Measurements from ENCODE around the gene LRRC2.
"Not testable (repeated sequence)": the region's sequence is repeated elsewhere in the genome, so short reads cannot be mapped to it uniquely, and the experiment has no call there.

LRRC2 gene

GRCh38 chr3:46527239-46527638, 38.9 kb downstream of the LRRC2 start:
- DNase-seq (ENCODE audit: low read depth in 2 of 2) = no peak

DNA sequence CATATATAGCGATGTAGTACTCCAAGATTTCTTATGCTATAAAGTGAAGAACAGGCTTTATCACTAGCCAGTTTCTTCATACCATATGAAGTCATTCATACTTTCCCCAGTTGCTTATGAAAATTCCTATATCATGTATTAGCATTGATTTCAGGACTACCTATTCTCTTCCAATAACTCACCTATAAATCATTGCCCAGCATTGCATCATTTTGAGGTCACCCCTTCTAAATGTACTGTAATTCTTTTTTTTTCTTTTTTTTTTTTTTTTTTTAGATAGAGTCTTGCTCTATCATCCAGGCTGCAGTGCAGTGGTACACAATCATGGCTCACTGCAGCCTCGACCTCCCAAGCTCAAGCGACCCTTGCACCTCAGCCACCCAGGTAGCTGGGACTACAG, 41.3 kb downstream of the LRRC2 start:
- no peak for DNase-seq (ENCODE audit: low read depth in 2 of 2)

- DNase-seq (ENCODE audit: low read depth in 2 of 2) = no peak
Observed at GRCh38 chr3:46524008-46524407, 42.1 kb downstream of the LRRC2 start.

- DNase-seq (ENCODE audit: low read depth in 2 of 2) = no peak
Observed at GRCh38 chr3:46523556-46523955, 42.5 kb downstream of the LRRC2 start.

GRCh38 chr3:46522201-46522600, 43.9 kb downstream of the LRRC2 start:
- DNase-seq (ENCODE audit: low read depth in 2 of 2) = not testable (repeated sequence)

- no peak for DNase-seq (ENCODE audit: low read depth in 2 of 2)
Observed at GRCh38 chr3:46521096-46521495, 45.0 kb downstream of the LRRC2 start.

GRCh38 chr3:46520531-46520930, 45.6 kb downstream of the LRRC2 start:
- DNase-seq (ENCODE audit: low read depth in 2 of 2) = no peak

DNA sequence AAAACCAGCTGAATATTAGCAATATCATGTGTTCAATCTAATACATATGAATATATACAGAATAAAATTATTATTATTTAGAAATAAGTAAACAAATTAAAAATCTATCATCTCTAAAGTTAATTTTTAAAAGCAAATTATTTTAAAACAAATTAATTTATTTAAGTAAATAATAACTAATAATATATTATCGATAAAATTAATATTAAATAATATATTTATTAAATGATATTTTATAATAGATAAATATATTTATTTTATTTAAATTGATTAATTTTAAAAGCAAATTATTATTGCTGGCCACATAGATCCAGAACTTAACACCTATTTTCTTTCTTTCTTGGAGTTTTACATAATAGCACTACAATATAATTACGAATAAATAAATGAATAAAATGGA, 46.1 kb downstream of the LRRC2 start:
- no peak for DNase-seq (ENCODE audit: low read depth in 2 of 2)

- no peak for DNase-seq (ENCODE audit: low read depth in 2 of 2)
Observed at GRCh38 chr3:46517784-46518181, 48.3 kb downstream of the LRRC2 start.

GRCh38 chr3:46517016-46517783, 48.9 kb downstream of the LRRC2 start:
- DNase-seq (ENCODE audit: low read depth in 2 of 2) = no peak

DNA sequence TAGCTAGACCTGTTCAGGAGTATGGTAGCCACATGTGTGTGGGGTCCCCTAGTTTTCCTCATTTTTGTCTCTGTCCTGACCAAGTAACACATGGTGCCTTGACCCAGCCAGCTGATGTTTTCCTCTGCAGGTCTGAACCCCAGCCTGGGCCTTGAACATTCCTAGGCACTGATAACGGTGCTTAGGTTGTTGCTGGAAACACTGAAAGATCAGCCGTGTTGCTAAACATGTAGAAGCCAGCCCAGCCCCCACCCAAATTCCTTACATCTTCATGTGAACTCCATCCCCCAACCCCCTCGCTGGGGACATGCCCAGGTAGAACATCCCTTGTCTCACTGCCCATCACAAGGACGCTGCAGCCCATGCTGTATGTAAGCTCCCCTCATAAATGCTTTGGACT, 49.6 kb downstream of the LRRC2 start:
- DNase-seq (ENCODE audit: low read depth in 2 of 2) = no peak

DNA sequence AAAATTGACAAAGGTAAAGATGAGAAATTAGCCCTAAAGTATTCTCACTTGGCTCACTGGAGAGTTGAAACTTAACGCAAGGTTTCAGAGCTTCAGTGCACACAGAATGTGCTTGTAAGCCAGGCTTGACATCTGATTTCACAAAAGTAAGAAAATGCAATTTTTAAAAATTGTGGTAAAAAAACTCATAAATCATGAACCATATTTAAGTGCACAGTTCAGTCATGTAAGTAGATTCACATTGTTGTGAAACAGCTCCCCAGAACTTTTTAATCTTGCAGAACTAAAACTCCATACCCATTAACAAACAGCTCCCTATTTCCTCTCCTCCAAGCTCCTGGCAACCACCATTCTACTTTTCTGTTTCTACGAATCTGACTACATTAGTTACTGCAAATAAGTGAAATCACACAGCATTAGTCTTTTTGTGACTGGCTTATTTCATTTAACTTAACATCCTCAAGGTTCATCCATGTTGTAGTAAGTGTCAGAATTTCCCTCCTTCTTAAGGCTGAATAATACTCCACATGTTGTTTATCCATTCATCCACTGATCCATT, 53.8 kb downstream of the LRRC2 start:
- DNase-seq (ENCODE audit: low read depth in 2 of 2) = no peak

- no peak for DNase-seq (ENCODE audit: low read depth in 2 of 2)
Observed at GRCh38 chr3:46509661-46510187, 56.4 kb downstream of the LRRC2 start.

- DNase-seq (ENCODE audit: low read depth in 2 of 2) = no peak
Observed at GRCh38 chr3:46508850-46509591, 57.1 kb downstream of the LRRC2 start.

GRCh38 chr3:46506526-46506925, 59.6 kb downstream of the LRRC2 start:
- no peak for DNase-seq (ENCODE audit: low read depth in 2 of 2)

GRCh38 chr3:46505953-46506352, 60.1 kb downstream of the LRRC2 start:
- DNase-seq (ENCODE audit: low read depth in 2 of 2) = no peak

DNA sequence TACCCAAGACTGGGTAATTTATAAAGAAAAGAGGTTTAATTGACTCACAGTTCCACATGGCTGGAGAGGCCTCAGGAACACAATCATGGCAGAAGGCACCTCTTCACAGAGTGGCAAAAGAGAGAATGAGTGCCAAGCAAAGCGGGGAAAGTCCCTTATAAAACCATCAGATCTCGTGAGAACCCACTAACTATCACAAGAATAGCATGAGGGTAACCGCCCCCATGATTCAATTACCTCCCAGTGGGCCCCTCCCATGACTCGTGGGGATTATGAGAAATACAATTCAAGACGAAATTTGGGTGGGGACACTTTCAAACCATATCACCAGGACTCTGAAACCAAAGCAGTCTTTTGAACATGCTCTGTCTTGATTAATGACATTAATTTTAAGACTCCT, 61.3 kb downstream of the LRRC2 start:
- DNase-seq (ENCODE audit: low read depth in 2 of 2) = no peak

GRCh38 chr3:46503200-46503874, 62.8 kb downstream of the LRRC2 start:
- DNase-seq (ENCODE audit: low read depth in 2 of 2) = no peak

GRCh38 chr3:46501702-46502101, 64.4 kb downstream of the LRRC2 start:
- no peak for DNase-seq (ENCODE audit: low read depth in 2 of 2)

- DNase-seq (ENCODE audit: low read depth in 2 of 2) = no peak
Observed at GRCh38 chr3:46500656-46501635, 65.2 kb downstream of the LRRC2 start.

- DNase-seq (ENCODE audit: low read depth in 2 of 2) = no peak
Observed at GRCh38 chr3:46498916-46499519, 67.1 kb downstream of the LRRC2 start.

All from stimulated activated CD8-positive, alpha-beta memory T cell treated with anti-CD3 and anti-CD28 coated beads, Interleukin-2, amount 100 ng/mL, for 1 hour (primary cell).